ENCODE data around the gene GALNT1.

- TF ChIP-seq CTCF (conservative IDR thresholded peaks at IDR 0.05; ENCODE audit: low read depth, low read length) = no peak
- TF ChIP-seq EZH2 (IDR thresholded peaks at IDR 0.05; ENCODE audit: borderline replicate concordance, low read depth, low read length, poor library complexity, severe bottlenecking) = no peak
Measured at GRCh38 chr18:35641467-35641866, 59.9 kb downstream of the GALNT1 start.
